CD4-positive, alpha-beta T cell treated with Interleukin-15 for 1 hour (primary cell): Measurements from ENCODE around the gene RPL26.
"Not testable (repeated sequence)": the region's sequence is repeated elsewhere in the genome, so short reads cannot be mapped to it uniquely, and the experiment has no call there.

Experiments used
- DNase-seq: peaks from one replicate; pipeline ENCODE4 v3.0.0-alpha.2; 2020

Gene RPL26

DNA sequence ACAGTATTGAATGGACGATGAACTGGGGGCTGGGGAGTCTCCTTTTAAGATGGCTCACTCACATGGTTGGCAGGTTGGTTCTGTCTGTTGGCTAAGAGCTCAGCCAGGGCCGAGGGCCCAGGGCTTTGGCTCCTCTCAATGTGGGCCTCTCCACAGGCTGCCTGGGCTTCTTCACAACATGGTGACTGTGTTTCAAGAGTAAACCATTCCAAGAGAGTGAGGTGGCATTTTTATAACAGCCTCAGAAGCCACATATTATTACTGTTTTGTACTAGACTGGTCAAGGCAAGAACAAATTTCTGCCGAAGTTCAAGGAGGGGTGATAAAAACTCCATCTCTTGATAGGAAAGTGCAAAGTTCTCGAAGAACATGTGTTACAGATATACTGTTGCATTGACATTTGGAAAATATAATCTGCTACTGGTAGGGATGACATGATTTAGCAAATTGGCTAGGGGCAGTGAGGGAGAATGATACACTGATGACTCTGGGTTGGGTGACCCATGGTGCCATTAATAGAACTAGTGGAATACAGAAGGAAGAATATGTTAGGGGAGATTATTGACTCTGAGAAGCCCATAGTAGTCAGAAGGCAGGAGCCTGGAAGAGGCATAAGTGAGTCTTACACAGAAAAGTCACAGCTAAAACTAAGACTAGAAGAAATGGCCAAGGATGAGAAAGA is 20.2 kb downstream of the RPL26 start:
- no peak for DNase-seq

- no peak for DNase-seq
Measured at GRCh38 chr17:8360751-8361150, 22.2 kb downstream of the RPL26 start.

DNA sequence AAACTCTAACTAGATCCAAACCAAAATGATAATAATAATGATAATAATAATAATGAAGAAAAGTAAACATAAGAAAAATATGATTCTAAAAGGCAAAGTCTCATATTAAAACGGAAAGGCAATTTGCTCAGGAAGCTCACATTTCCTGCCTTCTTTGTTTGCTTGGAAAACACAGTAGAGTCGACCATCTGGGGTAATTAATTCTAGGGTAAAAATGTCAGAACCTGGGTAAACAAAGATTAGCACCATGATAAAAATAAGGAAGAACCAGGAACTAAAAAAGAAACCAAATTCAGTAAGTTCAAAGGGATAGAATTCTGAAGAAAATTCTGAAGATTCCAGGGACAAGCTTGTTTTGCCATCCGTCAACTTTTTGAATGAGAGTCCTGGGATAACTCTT is 22.7 kb downstream of the RPL26 start:
- DNase-seq: no peak

GRCh38 chr17:8359769-8360168 is 23.2 kb downstream of the RPL26 start:
- no peak for DNase-seq

DNA sequence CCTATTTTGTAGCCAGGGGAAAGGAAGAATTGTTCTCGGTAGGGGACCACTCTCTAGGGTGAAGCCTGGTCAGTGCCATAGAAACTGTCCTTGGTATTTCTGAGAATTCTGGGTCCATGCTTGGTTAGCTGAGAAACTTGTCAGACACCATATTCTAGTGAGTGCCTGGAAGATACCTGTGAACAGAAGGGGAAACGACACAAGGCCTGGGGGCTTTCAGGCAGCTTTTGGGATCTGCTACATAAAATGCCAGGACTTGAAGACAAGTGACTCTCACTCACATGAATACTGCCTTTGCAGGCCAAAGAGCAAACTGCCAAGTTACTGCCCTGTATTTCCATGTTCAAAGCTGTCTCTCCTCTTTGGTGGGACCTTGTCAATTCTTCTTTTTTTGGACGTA is 25.1 kb downstream of the RPL26 start:
- no peak for DNase-seq

- no peak for DNase-seq
Measured at GRCh38 chr17:8354236-8354635, 28.8 kb downstream of the RPL26 start.

DNA sequence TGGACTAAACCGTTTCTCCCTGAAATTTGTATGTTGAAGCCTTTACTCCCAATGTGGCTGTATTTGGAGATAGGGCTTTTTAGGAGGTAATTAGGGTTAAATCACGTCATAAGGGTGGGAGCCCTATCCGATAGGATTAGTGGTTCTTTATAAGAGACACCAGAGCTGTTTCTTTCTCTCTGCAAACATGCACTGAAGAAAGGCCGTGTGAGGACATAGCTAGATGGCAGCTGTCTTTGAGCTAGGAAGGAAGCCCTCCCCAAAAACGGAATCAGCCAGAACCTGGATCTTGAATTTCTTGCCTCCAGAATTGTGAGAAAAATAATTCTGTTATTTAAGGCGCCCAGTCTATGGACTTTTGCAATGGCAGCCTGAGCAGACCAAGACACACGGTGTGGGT is 29.3 kb downstream of the RPL26 start:
- DNase-seq: no peak

DNA sequence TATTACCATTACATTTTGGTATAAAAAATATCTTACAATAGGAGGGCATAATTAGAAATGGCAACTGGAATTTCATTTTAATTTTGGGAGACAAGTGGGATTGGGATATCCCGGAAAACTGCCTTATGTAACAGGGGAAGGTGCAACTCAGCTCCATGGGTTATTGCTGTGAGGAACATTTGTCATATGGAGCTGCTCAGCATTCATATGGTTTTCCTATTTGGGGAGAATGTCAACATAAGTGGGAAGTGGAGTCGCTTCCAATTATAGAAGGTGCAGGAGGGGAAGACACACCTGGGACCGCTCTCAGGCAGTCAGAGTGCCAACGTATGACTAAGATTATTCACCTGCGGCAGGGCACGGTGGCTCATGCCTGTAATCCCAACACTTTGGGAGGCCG is 32.7 kb downstream of the RPL26 start:
- no peak for DNase-seq

DNA sequence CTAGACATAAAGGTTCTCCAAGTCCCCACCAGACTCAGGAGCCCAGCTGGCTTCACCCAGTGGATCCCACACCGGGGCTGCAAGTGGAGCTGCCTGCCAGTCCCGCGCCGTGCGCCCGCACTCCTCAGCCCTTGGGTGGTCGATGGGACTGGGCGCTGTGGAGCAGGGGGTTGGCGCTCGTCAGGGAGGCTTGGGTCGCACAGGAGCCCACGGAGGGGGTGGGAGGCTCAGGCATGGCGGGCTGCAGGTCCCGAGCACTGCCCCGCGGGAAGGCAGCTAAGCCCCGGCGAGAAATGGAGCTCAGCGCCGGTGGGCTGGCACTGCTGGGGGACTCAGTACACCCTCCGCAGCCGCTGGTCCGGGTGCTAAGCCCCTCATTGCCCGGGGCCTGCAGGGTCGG is 36.0 kb downstream of the RPL26 start:
- DNase-seq: not testable (repeated sequence)

GRCh38 chr17:8345951-8346665 is 36.9 kb downstream of the RPL26 start:
- DNase-seq: no peak

- DNase-seq: no peak
Measured at GRCh38 chr17:8345052-8345690, 37.8 kb downstream of the RPL26 start.

- DNase-seq: no peak
Measured at GRCh38 chr17:8341456-8341855, 41.5 kb downstream of the RPL26 start.

DNA sequence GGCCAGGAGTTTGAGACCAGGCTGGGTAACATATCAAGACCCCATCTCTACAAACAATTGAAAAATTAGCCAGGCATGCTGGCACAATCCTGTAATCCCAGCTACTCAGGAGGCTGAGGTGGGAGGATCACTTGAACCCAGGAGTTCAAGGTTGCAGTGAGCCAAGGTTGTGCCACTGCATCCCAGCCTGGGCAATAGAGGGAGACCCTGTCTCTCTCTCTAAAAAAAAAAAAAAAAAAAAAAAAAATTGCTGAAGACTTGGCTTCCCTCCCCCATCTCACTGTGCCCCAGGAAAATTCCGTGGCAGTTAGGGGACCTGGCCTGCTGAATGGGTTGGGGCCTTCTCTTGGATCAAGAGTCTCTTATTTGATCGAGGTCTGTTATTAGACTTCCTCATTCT is 43.5 kb downstream of the RPL26 start, which contains the start of gene ODF4:
Gene ODF4 (plus strand): TSS at position 301 of the 400 bp plus-strand sequence. CDS start 212 bp downstream, outside the sequence.
- no peak for DNase-seq

DNA sequence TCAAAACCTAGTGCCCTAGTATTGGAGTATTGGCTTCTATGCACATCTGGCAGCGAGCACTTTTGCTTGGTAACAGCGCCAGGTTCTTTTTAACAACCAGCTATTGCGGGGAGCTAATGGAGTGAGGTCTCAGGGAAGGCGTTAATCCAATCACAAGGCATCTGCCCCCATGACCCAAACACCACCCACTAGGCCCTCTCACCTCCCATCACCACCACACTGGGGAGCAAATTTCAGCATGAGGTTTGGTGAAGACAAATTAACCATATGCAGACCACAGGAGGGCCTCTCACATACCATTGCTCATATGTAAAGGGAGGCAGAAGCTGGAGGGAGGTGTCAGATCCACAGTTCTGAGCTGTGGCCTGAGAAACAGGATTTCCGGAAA is 44.2 kb downstream of the RPL26 start:
- DNase-seq: no peak

DNA sequence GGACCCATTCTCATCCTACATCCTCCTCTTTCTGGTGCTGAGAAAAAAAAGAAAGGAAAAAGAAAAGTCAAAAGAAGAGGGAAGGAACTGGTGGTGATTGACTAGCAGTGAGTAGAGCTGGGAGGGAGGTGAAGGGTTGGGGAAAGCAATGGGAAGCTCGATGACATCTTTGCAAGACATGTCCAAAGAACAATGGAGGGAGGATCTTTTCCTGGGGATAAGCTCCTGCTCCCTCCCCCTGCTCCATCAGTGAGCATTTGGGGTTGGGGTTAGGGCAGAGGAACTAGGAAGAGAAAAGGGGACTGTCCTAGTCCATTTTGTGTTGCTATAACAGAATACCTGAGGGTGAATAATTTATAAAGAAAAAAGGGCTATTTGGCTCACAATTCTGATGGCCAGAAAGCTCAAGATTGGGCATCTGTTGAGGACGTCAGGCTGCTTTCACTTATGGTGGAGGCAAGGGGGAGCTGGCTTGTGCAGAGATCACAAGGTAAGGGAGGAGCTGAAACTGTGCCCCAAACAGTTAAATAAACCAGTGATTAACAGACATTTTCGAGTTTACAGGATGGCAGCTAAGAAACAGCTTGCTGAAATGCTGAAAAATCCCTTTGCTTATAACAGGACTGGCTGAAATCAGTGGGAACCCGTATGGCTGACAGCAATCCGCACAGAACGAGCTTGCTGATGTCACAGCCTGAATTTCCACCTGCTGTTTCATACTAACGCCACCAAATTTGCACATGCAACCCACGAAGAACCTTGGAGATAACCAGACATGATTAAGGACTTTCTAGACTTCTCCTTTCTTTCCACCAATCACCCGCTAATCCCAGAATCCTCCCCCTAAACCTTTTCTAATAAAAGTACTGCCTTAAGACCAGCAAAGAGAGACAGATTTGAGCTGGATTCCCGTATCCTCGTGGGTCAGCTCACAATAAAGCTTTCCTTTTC is 44.9 kb downstream of the RPL26 start:
- no peak for DNase-seq

GRCh38 chr17:8333281-8333680 is 49.7 kb downstream of the RPL26 start:
- DNase-seq: no peak

GRCh38 chr17:8332688-8333087 is 50.3 kb downstream of the RPL26 start:
- DNase-seq: no peak

DNA sequence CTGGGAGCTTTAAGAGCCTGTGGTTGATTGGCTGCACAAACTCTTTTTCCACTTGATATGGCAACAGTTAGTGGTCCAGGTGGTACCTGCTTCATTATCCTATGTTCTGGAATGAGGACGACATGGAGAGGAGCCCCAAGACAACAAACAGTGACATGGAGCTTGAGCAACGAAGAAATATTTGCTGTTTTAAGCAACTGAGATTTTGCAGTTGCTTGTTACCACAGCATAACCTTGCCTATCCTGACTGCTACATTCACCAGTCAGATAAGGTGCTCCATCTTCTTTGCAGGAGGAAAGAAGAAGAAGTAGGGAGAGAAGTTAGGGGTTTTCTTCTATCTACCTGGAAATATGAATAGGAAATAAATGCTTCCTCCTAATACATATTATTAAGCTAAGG is 50.9 kb downstream of the RPL26 start:
- no peak for DNase-seq
